Smooth muscle cell (in vitro differentiated cells): ENCODE data around the gene NTNG2. TPM values are rescaled to one million over a fixed set of nuclear protein-coding genes. Genes with fewer than 3 reads are reported as not detected.

ENCODE experiments used
- DNase-seq: peaks from one replicate; lab custom pipeline; 2025; ENCODE audit not compliant: unreplicated experiment; lab: John Stamatoyannopoulos, UW
- H2AFZ ChIP-seq: fragments of 200-600 bp; sonication (generic); 2 replicates; pipeline ENCODE4 v1.6.0; 2016; ENCODE audit warnings: antibody characterized with exemption, low read depth, mild to moderate bottlenecking
- H3F3A ChIP-seq: fragments of 200-600 bp; sonication (generic); 2 replicates; pipeline ENCODE4 v1.6.0; 2017; ENCODE audit warnings: antibody characterized with exemption, low read depth
- H3K27ac ChIP-seq: fragments of 200-600 bp; sonication (generic); 2 replicates; pipeline ENCODE4 v1.5.1; 2016; ENCODE audit warnings: low read depth, mild to moderate bottlenecking
- H3K27me3 ChIP-seq: fragments of 200-600 bp; sonication (generic); 2 replicates; pipeline ENCODE4 v1.6.1; 2016; ENCODE audit warnings: low read depth, mild to moderate bottlenecking
- H3K36me3 ChIP-seq: fragments of 200-600 bp; sonication (generic); 2 replicates; pipeline ENCODE4 v1.5.1; 2016; ENCODE audit warnings: low read depth
- H3K4me1 ChIP-seq: fragments of 200-600 bp; sonication (generic); 2 replicates; pipeline ENCODE4 v1.5.1; 2016; ENCODE audit warnings: low read depth
- H3K4me2 ChIP-seq: fragments of 200-600 bp; sonication (generic); 2 replicates; pipeline ENCODE4 v1.6.0; 2016; ENCODE audit warnings: mild to moderate bottlenecking
- H3K4me3 ChIP-seq: fragments of 200-600 bp; sonication (generic); 2 replicates; pipeline ENCODE4 v1.5.1; 2016; ENCODE audit warnings: mild to moderate bottlenecking
- H3K79me2 ChIP-seq: fragments of 200-600 bp; sonication (generic); 2 replicates; pipeline ENCODE4 v1.6.0; 2016; ENCODE audit warnings: low read depth, mild to moderate bottlenecking
- H3K9ac ChIP-seq: fragments of 200-600 bp; sonication (generic); 2 replicates; pipeline ENCODE4 v1.6.0; 2016; ENCODE audit warnings: low read depth
- H3K9me3 ChIP-seq: fragments of 200-600 bp; sonication (generic); replicated peaks from 2 replicates; pipeline ENCODE4 v1.5.1; 2016; ENCODE audit warnings: low read depth
- H4K20me1 ChIP-seq: fragments of 200-600 bp; sonication (generic); 2 replicates; pipeline ENCODE4 v1.6.0; 2016; ENCODE audit warnings: low read depth
- CTCF ChIP-seq: fragments of 200-600 bp; sonication (generic); IDR thresholded peaks from 2 replicates; pipeline ENCODE4 v1.5.1; 2017; ENCODE audit warnings: borderline replicate concordance, mild to moderate bottlenecking, antibody characterized with exemption; ENCODE audit not compliant: insufficient read depth, poor library complexity, severe bottlenecking
- WGBS: methylation state at CpG from one replicate; pipeline ENCODE4 v1.1.7; 2016; ENCODE audit warnings: low lambda C conversion rate; 5-methylcytosine and 5-hydroxymethylcytosine counted together
- polyA plus RNA-seq: library from polyadenylated mRNA; unstranded; fragments of >200 nt; fragmentation: Nextera tagmentation; extraction: Ambion mirVana; gene quantifications from 2 replicates; pipeline ENCODE4 v1.2.1, GENCODE V29; 2016
- total RNA-seq: library from RNA; depleted of rRNA; stranded (reverse); fragments of >200 nt; gene quantifications from 2 replicates; pipeline ENCODE4 v1.2.3, GENCODE V29; 2014

NTNG2 gene
- total and polyA plus RNA-seq, 2 experiments from 2014 or later: 0.36 to 1.0 TPM

GRCh38 chr9:132235125-132235524 lies 73.3 kb downstream of the NTNG2 start:
- Histone ChIP-seq H3K4me2 (no peak overlapping the region), H2AFZ (no peak overlapping the region), H3K27me3 (peaks cover 29% of the 10 kb centered on the region), H3K36me3 (no peaks in the 10 kb centered on the region), H3K27ac (no peak overlapping the region), H3K4me1 (no peaks in the 10 kb centered on the region), H3K79me2 (no peaks in the 10 kb centered on the region), H3F3A (no peaks in the 10 kb centered on the region), H4K20me1 (no peaks in the 10 kb centered on the region), H3K9ac (no peak overlapping the region), H3K9me3 (no peaks in the 10 kb centered on the region), H3K4me3 (no peak overlapping the region)
- DNase-seq: no peak
- TF ChIP-seq CTCF: no peak
- 91% methylated on average over 9 of the region's 9 CpGs for WGBS

GRCh38 chr9:132235894-132236661 lies 74.2 kb downstream of the NTNG2 start:
- Histone ChIP-seq H2AFZ (no peak overlapping the region), H3K4me2 (no peak overlapping the region), H3K27ac (no peak overlapping the region), H3K27me3 (peaks cover 39% of the 10 kb centered on the region), H4K20me1 (no peaks in the 10 kb centered on the region), H3K9ac (no peak overlapping the region), H3F3A (no peaks in the 10 kb centered on the region), H3K4me3 (no peak overlapping the region), H3K79me2 (no peaks in the 10 kb centered on the region), H3K9me3 (no peaks in the 10 kb centered on the region), H3K36me3 (no peaks in the 10 kb centered on the region), H3K4me1 (no peaks in the 10 kb centered on the region)
- peak; percentile 20 for DNase-seq
- peak; percentile 94 for TF ChIP-seq CTCF
- 53% methylated on average over 19 of the region's 19 CpGs for WGBS

GRCh38 chr9:132236662-132237311 lies 74.9 kb downstream of the NTNG2 start:
- Histone ChIP-seq H2AFZ (no peak overlapping the region), H3F3A (no peaks in the 10 kb centered on the region), H3K9me3 (no peaks in the 10 kb centered on the region), H3K4me1 (no peaks in the 10 kb centered on the region), H4K20me1 (no peaks in the 10 kb centered on the region), H3K27ac (no peak overlapping the region), H3K4me3 (no peak overlapping the region), H3K27me3 (peaks cover 46% of the 10 kb centered on the region), H3K36me3 (no peaks in the 10 kb centered on the region), H3K4me2 (no peak overlapping the region), H3K79me2 (no peaks in the 10 kb centered on the region), H3K9ac (no peak overlapping the region)
- WGBS: 67% methylated on average over 18 of the region's 18 CpGs
- peak; percentile 1 for TF ChIP-seq CTCF
- no peak for DNase-seq
